Stomach (tissue), 4 donors: ENCODE results near the gene ARID1B.
"Not testable (repeated sequence)": the region's sequence is repeated elsewhere in the genome, so short reads cannot be mapped to it uniquely, and the experiment has no call there.

Source experiments
- EP300 ChIP-seq: sonication (generic); formaldehyde crosslinking; IDR thresholded peaks from one replicate; pipeline ENCODE4 v1.6.1; 2017; ENCODE audit warnings: antibody characterized with exemption
- POLR2A ChIP-seq, 4 donors: fragments of 450-650 bp; IDR thresholded peaks; one replicate each; pipeline ENCODE4 v1.6.1; 2016; ENCODE audit warnings: antibody characterized with exemption in 4 of 4, control low read depth in 2 of 4, mild to moderate bottlenecking in 1 of 4, moderate library complexity in 1 of 4
- POLR2AphosphoS5 ChIP-seq, 3 donors: sonication (generic); formaldehyde crosslinking; IDR thresholded peaks; one replicate each; pipeline ENCODE4 v1.6.1; 2016; ENCODE audit warnings: antibody characterized with exemption in 3 of 3
- TF ChIP-seq, protein P1 (sequence below), 7 experiments: fragments of 450-650 bp in 4 of 7; fragments of 200-600 bp in 3 of 7; sonication (generic) in 3 of 7; IDR thresholded peaks; one replicate each; pipeline ENCODE4 v1.5.1; 2016 to 2019; ENCODE audit warnings: antibody characterized with exemption in 7 of 7, control low read depth in 2 of 7, mild to moderate bottlenecking in 1 of 7

DNA sequence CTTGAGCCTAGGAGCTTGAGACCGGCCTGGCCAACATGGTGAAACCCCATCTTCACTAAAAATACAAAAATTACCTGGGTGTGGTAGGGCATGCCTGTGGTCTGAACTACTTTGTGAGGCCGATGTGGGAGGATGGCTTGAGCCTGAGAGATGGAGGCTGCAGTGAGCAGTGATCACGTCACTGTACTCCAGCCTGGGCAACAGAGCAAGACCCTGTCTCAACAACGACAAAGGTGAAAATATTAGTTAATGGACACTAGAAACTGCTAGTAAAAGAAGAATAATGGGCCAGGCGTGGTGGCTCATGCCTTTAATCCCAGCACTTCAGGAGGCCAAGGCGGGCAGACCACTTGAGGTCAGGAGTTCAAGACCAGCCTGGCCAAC lies 168.6 kb downstream of the ARID1B start:
- TF ChIP-seq, protein P1, sequence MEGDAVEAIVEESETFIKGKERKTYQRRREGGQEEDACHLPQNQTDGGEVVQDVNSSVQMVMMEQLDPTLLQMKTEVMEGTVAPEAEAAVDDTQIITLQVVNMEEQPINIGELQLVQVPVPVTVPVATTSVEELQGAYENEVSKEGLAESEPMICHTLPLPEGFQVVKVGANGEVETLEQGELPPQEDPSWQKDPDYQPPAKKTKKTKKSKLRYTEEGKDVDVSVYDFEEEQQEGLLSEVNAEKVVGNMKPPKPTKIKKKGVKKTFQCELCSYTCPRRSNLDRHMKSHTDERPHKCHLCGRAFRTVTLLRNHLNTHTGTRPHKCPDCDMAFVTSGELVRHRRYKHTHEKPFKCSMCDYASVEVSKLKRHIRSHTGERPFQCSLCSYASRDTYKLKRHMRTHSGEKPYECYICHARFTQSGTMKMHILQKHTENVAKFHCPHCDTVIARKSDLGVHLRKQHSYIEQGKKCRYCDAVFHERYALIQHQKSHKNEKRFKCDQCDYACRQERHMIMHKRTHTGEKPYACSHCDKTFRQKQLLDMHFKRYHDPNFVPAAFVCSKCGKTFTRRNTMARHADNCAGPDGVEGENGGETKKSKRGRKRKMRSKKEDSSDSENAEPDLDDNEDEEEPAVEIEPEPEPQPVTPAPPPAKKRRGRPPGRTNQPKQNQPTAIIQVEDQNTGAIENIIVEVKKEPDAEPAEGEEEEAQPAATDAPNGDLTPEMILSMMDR (IDR thresholded peaks at IDR 0.05): not testable (repeated sequence)
- not testable (repeated sequence) for TF ChIP-seq POLR2A (IDR thresholded peaks at IDR 0.05); EP300; POLR2AphosphoS5 (IDR thresholded peaks at IDR 0.05)
